DND-41 (cell line): ENCODE results near the gene MERTK.
A peak's percentile ranks its signal among the peaks of the same experiment; 100 is the strongest.

Source experiments
- ATAC-seq: fragments of 200-7000 bp; cut with Tn5 transposase; 3 replicates; pipeline ENCODE4 v1.9.1; 2021; ENCODE audit warnings: low read depth; ENCODE audit not compliant: insufficient read depth
- DNase-seq: peaks from one replicate; pipeline ENCODE4 v3.0.0-alpha.2; 2020
- H2AFZ ChIP-seq: 2 replicates; pipeline ENCODE4 v1.6.0; 2012; ENCODE audit warnings: low read depth, low read length
- H3K27ac ChIP-seq: 2 replicates; pipeline ENCODE4 v1.5.1; 2012; ENCODE audit warnings: low read length, inconsistent platforms
- H3K27me3 ChIP-seq: fragments of 200-600 bp; sonication (generic); 2 replicates; pipeline ENCODE4 v1.6.0; 2012; ENCODE audit warnings: low read length, mild to moderate bottlenecking, inconsistent platforms; ENCODE audit not compliant: insufficient read depth, poor library complexity
- H3K36me3 ChIP-seq: 2 replicates; pipeline ENCODE4 v1.5.1; 2012; ENCODE audit warnings: low read length, inconsistent platforms; ENCODE audit not compliant: insufficient read depth
- H3K4me1 ChIP-seq: 2 replicates; pipeline ENCODE4 v1.5.1; 2012; ENCODE audit warnings: mild to moderate bottlenecking, low read length; ENCODE audit not compliant: insufficient read depth
- H3K4me2 ChIP-seq: 2 replicates; pipeline ENCODE4 v1.6.0; 2012; ENCODE audit warnings: mild to moderate bottlenecking, moderate library complexity, low read length, inconsistent platforms; ENCODE audit not compliant: insufficient read depth
- H3K4me3 ChIP-seq, 2 experiments: fragments of 200-600 bp in 1 of 2; shearing (Covaris generic) in 1 of 2; 2 replicates each; pipeline ENCODE4 v1.5.1; 2012 to 2016; ENCODE audit warnings: inconsistent platforms in 2 of 2, low read length in 2 of 2, mild to moderate bottlenecking in 2 of 2, low read depth in 1 of 2, moderate library complexity in 1 of 2
- H3K79me2 ChIP-seq: 2 replicates; pipeline ENCODE4 v1.6.0; 2012; ENCODE audit warnings: low read length, inconsistent platforms; ENCODE audit not compliant: insufficient read depth
- H3K9ac ChIP-seq: 2 replicates; pipeline ENCODE4 v1.6.0; 2012; ENCODE audit warnings: low read depth, mild to moderate bottlenecking, inconsistent platforms, low read length, moderate library complexity
- H3K9me3 ChIP-seq: 2 replicates; pipeline ENCODE4 v1.5.1; 2012; ENCODE audit warnings: low read length, moderate library complexity, mild to moderate bottlenecking, inconsistent platforms; ENCODE audit not compliant: insufficient read depth, severe bottlenecking
- H4K20me1 ChIP-seq: 2 replicates; pipeline ENCODE4 v1.6.0; 2012; ENCODE audit warnings: low read length; ENCODE audit not compliant: insufficient read depth
- CTCF ChIP-seq: IDR thresholded peaks from 2 replicates; pipeline ENCODE4 v1.5.1; 2012; ENCODE audit warnings: borderline replicate concordance, low read length, moderate library complexity, mild to moderate bottlenecking; ENCODE audit not compliant: poor library complexity, severe bottlenecking; ENCODE audit errors: extremely low read depth
- EZH2 ChIP-seq: IDR thresholded peaks from 3 replicates; pipeline ENCODE4 v1.6.1; 2012; ENCODE audit warnings: borderline replicate concordance, low read depth, mild to moderate bottlenecking, moderate library complexity, low read length, inconsistent platforms; ENCODE audit not compliant: severe bottlenecking

MERTK gene

DNA sequence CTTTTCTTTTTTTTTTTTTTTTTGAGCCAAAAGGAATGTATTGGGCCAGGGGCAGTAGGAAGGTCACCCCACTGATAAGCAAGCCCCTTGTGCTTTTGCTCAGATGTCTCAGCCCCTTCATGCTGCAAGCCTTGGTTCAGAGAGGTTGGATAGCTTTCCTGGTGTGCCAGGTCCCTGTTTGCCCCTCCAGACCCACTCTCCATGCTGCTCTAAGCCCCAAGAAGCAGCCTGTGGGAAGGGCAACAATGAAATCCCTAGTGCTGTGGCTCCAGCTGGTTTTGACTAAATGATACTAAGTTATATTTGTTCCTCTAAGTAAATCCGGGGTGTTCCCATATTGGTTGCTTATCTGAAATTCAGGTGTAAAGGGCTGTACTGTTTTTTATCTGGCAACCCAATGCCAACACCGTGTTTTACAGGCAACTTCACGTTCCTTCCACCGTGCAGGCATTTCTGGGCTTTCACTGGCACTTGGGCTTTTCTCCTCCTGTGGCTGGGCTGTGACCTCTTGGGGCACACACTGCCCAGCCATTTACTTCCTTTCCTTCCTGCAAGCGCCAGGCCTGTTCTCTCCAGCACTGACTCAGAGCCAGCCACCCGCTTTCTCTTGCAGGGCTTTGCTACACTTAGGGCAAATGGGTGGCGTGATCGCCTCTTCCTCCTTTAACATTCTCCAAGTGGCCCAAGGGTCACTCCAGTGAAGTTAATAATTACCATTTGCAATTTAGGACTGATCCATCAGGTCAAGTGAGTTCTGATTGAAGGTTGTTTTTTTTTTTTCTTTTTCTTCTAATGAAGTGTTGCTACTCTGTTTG, 21.6 kb downstream of the MERTK start:
- H2AFZ ChIP-seq, result no peak overlapping the region
- no peaks in the 10 kb centered on the region for H3K27me3 ChIP-seq
- no peak for ATAC-seq
- no peak overlapping the region for H3K4me2 ChIP-seq
- no peaks in the 10 kb centered on the region for H3K9me3 ChIP-seq
- no peaks in the 10 kb centered on the region for H3K4me1 ChIP-seq
- H3K4me3 ChIP-seq, result no peak overlapping the region
- no peaks in the 10 kb centered on the region for H3K36me3 ChIP-seq
- H3K9ac ChIP-seq, result no peak overlapping the region
- H3K79me2 ChIP-seq, result no peaks in the 10 kb centered on the region
- DNase-seq, result no peak
- TF ChIP-seq EZH2 (no peak), CTCF (no peak)
- H4K20me1 ChIP-seq, result no peaks in the 10 kb centered on the region
- H3K27ac ChIP-seq, result no peak overlapping the region

- H3K27me3 ChIP-seq, result no peaks in the 10 kb centered on the region
- H3K9me3 ChIP-seq, result no peaks in the 10 kb centered on the region
- no peak overlapping the region for H3K4me2 ChIP-seq
- no peak overlapping the region for H2AFZ ChIP-seq
- H3K79me2 ChIP-seq, result no peaks in the 10 kb centered on the region
- ATAC-seq, result no peak
- H3K9ac ChIP-seq, result no peak overlapping the region
- TF ChIP-seq CTCF, result no peak
- TF ChIP-seq EZH2, result no peak
- H4K20me1 ChIP-seq, result no peaks in the 10 kb centered on the region
- no peak overlapping the region for H3K27ac ChIP-seq
- no peak overlapping the region for H3K4me3 ChIP-seq
- H3K4me1 ChIP-seq, result no peaks in the 10 kb centered on the region
- no peaks in the 10 kb centered on the region for H3K36me3 ChIP-seq
- no peak for DNase-seq
These were observed 24.9 kb downstream of the MERTK start for GRCh38 chr2:111923276-111923804.

GRCh38 chr2:111924617-111925107, 26.3 kb downstream of the MERTK start:
- Histone ChIP-seq H3K36me3 (no peaks in the 10 kb centered on the region), H3K79me2 (no peaks in the 10 kb centered on the region), H4K20me1 (no peaks in the 10 kb centered on the region), H3K27me3 (no peaks in the 10 kb centered on the region), H3K4me2 (no peak overlapping the region), H3K4me3 (no peak overlapping the region), H2AFZ (peak overlapping the region; percentile 19; the same call in 1 of the 2 replicates), H3K9me3 (no peaks in the 10 kb centered on the region), H3K9ac (no peak overlapping the region), H3K27ac (no peak overlapping the region), H3K4me1 (no peaks in the 10 kb centered on the region)
- TF ChIP-seq EZH2, result no peak
- no peak for ATAC-seq
- no peak for DNase-seq

DNA sequence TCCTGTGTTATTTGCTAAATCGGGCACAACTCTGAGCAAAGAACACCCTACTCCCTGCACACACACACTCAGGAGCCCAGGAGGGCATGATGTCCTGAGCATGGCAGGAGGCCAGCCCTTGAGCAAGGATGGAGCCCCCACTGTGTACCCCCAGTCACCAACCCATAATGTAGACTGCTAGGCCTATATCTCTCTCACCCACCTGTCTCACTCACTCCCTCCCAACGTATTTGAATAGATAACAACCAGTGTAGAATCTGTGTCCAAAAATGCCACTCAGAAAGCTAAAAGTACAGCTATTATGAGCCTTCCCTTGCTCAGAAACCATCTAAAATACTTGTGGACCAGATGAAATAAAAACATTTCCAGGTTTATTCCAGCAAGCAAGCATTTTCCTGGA, 29.3 kb downstream of the MERTK start:
- Histone ChIP-seq H3K27ac (no peak overlapping the region), H3K4me2 (no peak overlapping the region), H3K9me3 (no peaks in the 10 kb centered on the region), H3K4me1 (no peaks in the 10 kb centered on the region), H3K79me2 (no peaks in the 10 kb centered on the region), H3K9ac (no peak overlapping the region), H4K20me1 (no peaks in the 10 kb centered on the region), H2AFZ (no peak overlapping the region), H3K4me3 (no peak overlapping the region), H3K27me3 (no peaks in the 10 kb centered on the region), H3K36me3 (no peaks in the 10 kb centered on the region)
- DNase-seq (no peak), ATAC-seq (no peak)
- no peak for TF ChIP-seq CTCF
- no peak for TF ChIP-seq EZH2
